Progenitor cell of endocrine pancreas (in vitro differentiated cells): ENCODE results near the gene B3GNT3. TPM values are rescaled to one million over a fixed set of nuclear protein-coding genes. Genes with fewer than 3 reads are reported as not detected.
"Not testable (repeated sequence)": the region's sequence is repeated elsewhere in the genome, so short reads cannot be mapped to it uniquely, and the experiment has no call there.

ENCODE experiments used
- DNase-seq: peaks from one replicate; pipeline ENCODE4 v3.0.0; 2021; ENCODE audit warnings: low spot score; ENCODE audit not compliant: unreplicated experiment
- H3K27ac Mint-ChIP-seq: 2 replicates; pipeline ENCODE4 v1.8.0; 2021; ENCODE audit warnings: mild to moderate bottlenecking, moderate library complexity, mixed read lengths
- H3K27me3 Mint-ChIP-seq: 2 replicates; pipeline ENCODE4 v1.8.0; 2021; ENCODE audit warnings: mixed read lengths
- H3K36me3 Mint-ChIP-seq: 2 replicates; pipeline ENCODE4 v1.8.0; 2022; ENCODE audit warnings: mixed read lengths; ENCODE audit not compliant: insufficient read depth
- H3K4me1 Mint-ChIP-seq: 2 replicates; pipeline ENCODE4 v1.8.0; 2021; ENCODE audit warnings: low read depth, mixed read lengths
- H3K4me3 Mint-ChIP-seq: 2 replicates; pipeline ENCODE4 v1.8.0; 2021; ENCODE audit warnings: low read depth, mild to moderate bottlenecking, moderate library complexity, mixed read lengths
- H3K9me3 Mint-ChIP-seq: 2 replicates; pipeline ENCODE4 v1.8.0; 2021; ENCODE audit warnings: low read depth, mixed read lengths
- CTCF ChIP-seq: fragments of 200-600 bp; sonication (generic); IDR thresholded peaks from one replicate; pipeline ENCODE4 v1.5.0; 2021; ENCODE audit warnings: antibody characterized with exemption, mild to moderate bottlenecking; ENCODE audit not compliant: unreplicated experiment
- total RNA-seq: library from RNA; stranded (reverse); gene quantifications from 2 replicates; pipeline ENCODE4 v1.2.1, GENCODE V29; 2021

B3GNT3 gene
- total RNA-seq, 1 donor from 2014 or later = not detected

- no peak for TF ChIP-seq CTCF
- no peak for DNase-seq
- Mint-ChIP-seq H3K9me3 (no peaks in the 10 kb centered on the region), H3K36me3 (no peaks in the 10 kb centered on the region), H3K27me3 (peaks cover 47% of the 10 kb centered on the region), H3K4me1 (no peaks in the 10 kb centered on the region), H3K27ac (no peak overlapping the region), H3K4me3 (no peak overlapping the region)
These were observed 1.3 kb downstream of the B3GNT3 start for GRCh38 chr19:17796013-17796837.

- DNase-seq = no peak
- Mint-ChIP-seq H3K9me3 (no peaks in the 10 kb centered on the region), H3K36me3 (no peaks in the 10 kb centered on the region), H3K27ac (no peak overlapping the region), H3K4me1 (no peaks in the 10 kb centered on the region), H3K27me3 (peaks cover 41% of the 10 kb centered on the region), H3K4me3 (no peak overlapping the region)
- TF ChIP-seq CTCF = no peak
These were observed 2.0 kb downstream of the B3GNT3 start for GRCh38 chr19:17796838-17797423.

- Mint-ChIP-seq H3K4me1 (no peaks in the 10 kb centered on the region), H3K4me3 (no peak overlapping the region), H3K9me3 (no peaks in the 10 kb centered on the region), H3K27ac (no peak overlapping the region), H3K36me3 (no peaks in the 10 kb centered on the region), H3K27me3 (peaks cover 44% of the 10 kb centered on the region)
- TF ChIP-seq CTCF = no peak
- no peak for DNase-seq
These were observed 2.7 kb downstream of the B3GNT3 start for GRCh38 chr19:17797424-17798201.

- H3K36me3 Mint-ChIP-seq, H3K4me3 Mint-ChIP-seq, DNase-seq, H3K27ac Mint-ChIP-seq, H3K4me1 Mint-ChIP-seq, H3K9me3 Mint-ChIP-seq: not testable (repeated sequence)
- peaks cover 40% of the 10 kb centered on the region for H3K27me3 Mint-ChIP-seq
These were observed 3.7 kb downstream of the B3GNT3 start for GRCh38 chr19:17798599-17798998.

GRCh38 chr19:17802137-17802858, 7.4 kb downstream of the B3GNT3 start:
- no peak for DNase-seq
- no peak overlapping the region for H3K27ac Mint-ChIP-seq
- H3K27me3 Mint-ChIP-seq = peaks cover 17% of the 10 kb centered on the region
- H3K36me3 Mint-ChIP-seq = no peaks in the 10 kb centered on the region
- H3K4me3 Mint-ChIP-seq = no peak overlapping the region
- H3K4me1 Mint-ChIP-seq = no peaks in the 10 kb centered on the region
- H3K9me3 Mint-ChIP-seq = no peaks in the 10 kb centered on the region
- TF ChIP-seq CTCF = no peak
